GM21619 (cell line): Measurements from ENCODE around the gene DAG1.

ENCODE experiments used
- ATAC-seq: cut with Tn5 transposase; IDR thresholded peaks from one replicate; pipeline ENCODE4 v1.9.1; 2021; ENCODE audit not compliant: unreplicated experiment

DAG1 gene

GRCh38 chr3:49512781-49513355, 42.8 kb downstream of the DAG1 start:
- no peak for ATAC-seq

GRCh38 chr3:49513494-49514124, 43.5 kb downstream of the DAG1 start:
- ATAC-seq: no peak

- no peak for ATAC-seq
Measured at GRCh38 chr3:49518016-49518415, 47.9 kb downstream of the DAG1 start.

GRCh38 chr3:49518441-49518840, 48.4 kb downstream of the DAG1 start:
- no peak for ATAC-seq

GRCh38 chr3:49519296-49519695, 49.2 kb downstream of the DAG1 start:
- ATAC-seq: no peak

GRCh38 chr3:49519916-49520385, 49.9 kb downstream of the DAG1 start:
- no peak for ATAC-seq

GRCh38 chr3:49523756-49524747, 54.0 kb downstream of the DAG1 start:
- no peak for ATAC-seq

GRCh38 chr3:49529567-49529966, 59.5 kb downstream of the DAG1 start:
- ATAC-seq: no peak

- no peak for ATAC-seq
Measured at GRCh38 chr3:49530231-49530630, 60.2 kb downstream of the DAG1 start.

- ATAC-seq: no peak
Measured at GRCh38 chr3:49530701-49531100, 60.6 kb downstream of the DAG1 start.

- ATAC-seq: no peak
Measured at GRCh38 chr3:49531218-49531617, 61.2 kb downstream of the DAG1 start.

GRCh38 chr3:49531715-49532114, 61.6 kb downstream of the DAG1 start:
- ATAC-seq: no peak

- no peak for ATAC-seq
Measured at GRCh38 chr3:49533031-49533430, 63.0 kb downstream of the DAG1 start.

- ATAC-seq: no peak
Measured at GRCh38 chr3:49533786-49534519, 63.9 kb downstream of the DAG1 start.

- no peak for ATAC-seq
Measured at GRCh38 chr3:49534581-49535441, 64.7 kb downstream of the DAG1 start.

GRCh38 chr3:49535971-49536874, 66.2 kb downstream of the DAG1 start:
- no peak for ATAC-seq

- no peak for ATAC-seq
Measured at GRCh38 chr3:49536875-49537533, 66.9 kb downstream of the DAG1 start.
